ENCODE measurements around the gene CASQ1.

GRCh38 chr1:160224606-160225005 lies 34.2 kb downstream of the CASQ1 start:
- TF ChIP-seq FOXA1 (IDR thresholded peaks at IDR 0.05; ENCODE audit: borderline replicate concordance): no peak
- no peak for TF ChIP-seq ZNF253 (CRISPR knock-in tag; conservative IDR thresholded peaks at IDR 0.05)
- no peak for TF ChIP-seq ZBTB49 (CRISPR knock-in tag; IDR thresholded peaks at IDR 0.05; ENCODE audit: borderline replicate concordance)
- TF ChIP-seq MCM3 (IDR thresholded peaks at IDR 0.05): no peak
- no peak for TF ChIP-seq FOXP1 (CRISPR knock-in tag; IDR thresholded peaks at IDR 0.05)
- TF ChIP-seq CTCF (IDR thresholded peaks at IDR 0.05 in 2 of 3, conservative IDR thresholded peaks at IDR 0.05 in 1 of 3; ENCODE audit: insufficient read depth in 2 of 3, low read depth in 1 of 3, low read length in 3 of 3): no peak
- no peak for TF ChIP-seq ZHX1 (conservative IDR thresholded peaks at IDR 0.05; ENCODE audit: low read length)
- TF ChIP-seq CHD4 (IDR thresholded peaks at IDR 0.05; ENCODE audit: insufficient read depth, insufficient replicate concordance, low read depth, low read length, poor library complexity, severe bottlenecking): no peak
- TF ChIP-seq TAF1 (IDR thresholded peaks at IDR 0.05; ENCODE audit: control insufficient read depth, extremely low read depth, insufficient read depth, low read length, severe bottlenecking): no peak
- TF ChIP-seq POLR2A (conservative IDR thresholded peaks at IDR 0.05): no peak
- no peak for TF ChIP-seq ZNF398 (CRISPR knock-in tag; IDR thresholded peaks at IDR 0.05)
- TF ChIP-seq ZBTB9 (CRISPR knock-in tag; IDR thresholded peaks at IDR 0.05): no peak
- TF ChIP-seq ZNF174 (CRISPR knock-in tag; IDR thresholded peaks at IDR 0.05): no peak

Measured in K562 (cell line).